Breast epithelium (tissue), 3 donors: ENCODE measurements around the gene AKIRIN2.
"Not testable (repeated sequence)": the region's sequence is repeated elsewhere in the genome, so short reads cannot be mapped to it uniquely, and the experiment has no call there.

Source experiments
- POLR2A ChIP-seq: fragments of 450-650 bp; IDR thresholded peaks from one replicate; pipeline ENCODE4 v1.6.1; 2016; ENCODE audit warnings: antibody characterized with exemption, mild to moderate bottlenecking, moderate library complexity
- POLR2AphosphoS5 ChIP-seq, 3 donors: sonication (generic); formaldehyde crosslinking; IDR thresholded peaks; one replicate each; pipeline ENCODE4 v1.6.1; 2017; ENCODE audit warnings: antibody characterized with exemption in 3 of 3
- TF ChIP-seq, protein P1 (sequence below), 3 donors: fragments of 450-650 bp; IDR thresholded peaks; one replicate each; pipeline ENCODE4 v1.5.1; 2016 to 2017; ENCODE audit warnings: antibody characterized with exemption in 3 of 3, mild to moderate bottlenecking in 3 of 3, moderate library complexity in 3 of 3

DNA sequence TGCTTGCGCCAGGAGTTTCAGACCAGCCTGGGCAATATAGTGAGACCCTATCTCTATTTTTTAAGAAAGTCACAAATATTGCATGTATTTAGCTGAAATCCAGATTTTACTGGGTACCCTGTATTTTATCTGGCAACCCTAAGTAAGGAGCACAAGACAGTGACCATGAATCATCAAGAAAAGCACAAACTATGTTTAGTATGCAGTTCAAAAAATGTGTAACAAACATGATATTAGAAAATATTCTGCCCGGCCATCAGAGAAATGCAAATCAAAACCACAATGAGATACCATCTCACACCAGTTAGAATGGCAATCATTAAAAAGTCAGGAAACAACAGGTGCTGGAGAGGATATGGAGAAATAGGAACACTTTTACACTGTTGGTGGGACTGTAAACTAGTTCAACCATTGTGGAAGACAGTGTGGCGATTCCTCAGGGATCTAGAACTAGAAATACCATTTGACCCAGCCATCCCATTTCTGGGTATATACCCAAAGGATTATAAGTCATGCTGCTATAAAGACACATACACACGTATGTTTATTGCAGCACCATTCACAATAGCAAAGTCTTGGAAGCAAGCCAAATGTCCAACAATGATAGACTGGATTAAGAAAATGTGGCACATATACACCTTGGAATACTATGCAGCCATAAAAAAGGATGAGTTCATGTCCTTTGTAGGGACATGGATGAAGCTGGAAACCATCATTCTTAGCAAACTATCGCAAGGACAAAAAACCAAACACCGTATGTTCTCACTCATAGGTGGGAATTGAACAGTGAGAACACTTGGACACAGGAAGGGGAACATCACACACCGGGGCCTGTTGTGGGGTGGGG lies 6.8 kb upstream of the AKIRIN2 start:
- TF ChIP-seq, protein P1, sequence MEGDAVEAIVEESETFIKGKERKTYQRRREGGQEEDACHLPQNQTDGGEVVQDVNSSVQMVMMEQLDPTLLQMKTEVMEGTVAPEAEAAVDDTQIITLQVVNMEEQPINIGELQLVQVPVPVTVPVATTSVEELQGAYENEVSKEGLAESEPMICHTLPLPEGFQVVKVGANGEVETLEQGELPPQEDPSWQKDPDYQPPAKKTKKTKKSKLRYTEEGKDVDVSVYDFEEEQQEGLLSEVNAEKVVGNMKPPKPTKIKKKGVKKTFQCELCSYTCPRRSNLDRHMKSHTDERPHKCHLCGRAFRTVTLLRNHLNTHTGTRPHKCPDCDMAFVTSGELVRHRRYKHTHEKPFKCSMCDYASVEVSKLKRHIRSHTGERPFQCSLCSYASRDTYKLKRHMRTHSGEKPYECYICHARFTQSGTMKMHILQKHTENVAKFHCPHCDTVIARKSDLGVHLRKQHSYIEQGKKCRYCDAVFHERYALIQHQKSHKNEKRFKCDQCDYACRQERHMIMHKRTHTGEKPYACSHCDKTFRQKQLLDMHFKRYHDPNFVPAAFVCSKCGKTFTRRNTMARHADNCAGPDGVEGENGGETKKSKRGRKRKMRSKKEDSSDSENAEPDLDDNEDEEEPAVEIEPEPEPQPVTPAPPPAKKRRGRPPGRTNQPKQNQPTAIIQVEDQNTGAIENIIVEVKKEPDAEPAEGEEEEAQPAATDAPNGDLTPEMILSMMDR (IDR thresholded peaks at IDR 0.05), result not testable (repeated sequence)
- not testable (repeated sequence) for TF ChIP-seq POLR2A; POLR2AphosphoS5 (IDR thresholded peaks at IDR 0.05)
